HG03460 (cell line): ENCODE measurements around the gene CAMK2N1.

Experiments
- ATAC-seq: cut with Tn5 transposase; IDR thresholded peaks from one replicate; pipeline ENCODE4 v1.9.1; 2021; ENCODE audit not compliant: unreplicated experiment

Gene CAMK2N1

DNA sequence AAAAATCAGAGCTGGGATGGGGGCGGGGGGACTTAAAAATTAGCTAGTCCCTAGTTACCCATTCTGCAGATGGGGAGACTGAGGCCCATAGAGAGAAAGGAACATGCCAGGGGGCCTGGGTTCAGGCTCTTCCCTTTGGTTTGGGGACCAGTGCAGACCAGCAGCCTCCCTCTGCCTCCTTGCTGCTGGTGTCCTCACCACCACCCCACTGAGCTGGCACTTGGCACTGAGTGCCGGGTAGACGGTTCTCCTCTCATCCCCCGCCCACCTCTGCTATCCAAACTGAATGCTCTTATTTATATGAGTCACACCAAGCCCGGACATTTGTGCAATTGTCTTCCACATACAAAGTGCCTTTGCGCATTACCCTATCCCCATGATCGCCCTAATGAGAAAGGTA, 39.2 kb downstream of the CAMK2N1 start:
- no peak for ATAC-seq

- ATAC-seq: no peak
These were observed 40.1 kb downstream of the CAMK2N1 start for GRCh38 chr1:20445956-20446355.

- no peak for ATAC-seq
These were observed 42.1 kb downstream of the CAMK2N1 start for GRCh38 chr1:20443703-20444586.

DNA sequence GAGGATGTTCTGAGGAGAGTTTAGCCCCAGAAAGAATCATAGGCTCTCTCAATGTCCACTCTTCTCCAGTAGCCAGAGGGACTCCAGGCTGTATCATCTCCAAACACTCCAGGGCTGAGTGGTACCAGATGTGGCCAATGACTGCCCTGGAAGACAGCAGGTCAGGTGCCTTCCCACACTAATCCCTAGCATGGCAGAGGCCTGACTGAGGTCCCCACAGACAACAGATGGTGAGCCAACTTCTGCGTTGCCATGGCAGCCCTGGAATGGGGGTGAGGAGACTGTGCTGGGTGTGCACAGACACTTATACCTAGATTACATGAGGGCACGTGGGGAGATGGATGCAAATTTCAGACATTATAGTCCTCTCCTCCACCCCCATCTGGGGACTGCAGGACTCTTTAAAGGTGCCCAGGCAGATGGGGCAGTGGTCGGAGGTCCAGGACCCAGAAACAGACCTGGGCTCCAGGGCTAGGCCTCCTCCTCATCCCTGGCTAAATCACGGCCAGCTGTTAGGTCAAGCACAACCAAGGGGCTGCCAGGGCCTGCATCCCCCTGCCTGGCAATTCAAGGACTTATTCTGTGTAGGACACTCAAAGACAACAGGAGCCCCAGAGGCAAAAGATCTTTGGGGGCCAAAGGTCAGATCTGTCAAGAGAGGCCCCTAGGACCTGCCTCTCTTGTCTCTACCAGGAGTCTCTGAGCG, 42.9 kb downstream of the CAMK2N1 start:
- ATAC-seq: no peak

DNA sequence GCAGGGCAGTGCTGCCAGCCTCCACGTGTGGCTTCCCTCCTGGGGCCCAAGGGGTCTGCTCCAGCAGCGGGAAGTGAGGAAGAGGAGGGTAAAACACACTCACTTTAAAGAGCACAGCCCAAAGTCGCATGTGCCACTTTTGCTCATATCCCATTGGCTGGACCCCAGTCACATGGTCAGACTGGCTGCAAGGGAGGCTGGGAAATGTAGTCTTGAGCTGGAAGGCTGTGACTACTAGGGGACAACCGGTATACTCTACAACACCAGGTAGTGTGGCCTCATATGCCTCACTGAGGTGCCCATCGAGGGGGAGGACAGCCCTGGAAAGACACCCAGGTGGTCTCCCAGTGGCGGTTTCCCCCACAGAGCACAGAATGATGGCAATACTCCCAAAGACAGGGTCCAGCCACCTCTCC, 45.2 kb downstream of the CAMK2N1 start:
- no peak for ATAC-seq

- ATAC-seq: no peak
These were observed 46.7 kb downstream of the CAMK2N1 start for GRCh38 chr1:20439282-20439681.

DNA sequence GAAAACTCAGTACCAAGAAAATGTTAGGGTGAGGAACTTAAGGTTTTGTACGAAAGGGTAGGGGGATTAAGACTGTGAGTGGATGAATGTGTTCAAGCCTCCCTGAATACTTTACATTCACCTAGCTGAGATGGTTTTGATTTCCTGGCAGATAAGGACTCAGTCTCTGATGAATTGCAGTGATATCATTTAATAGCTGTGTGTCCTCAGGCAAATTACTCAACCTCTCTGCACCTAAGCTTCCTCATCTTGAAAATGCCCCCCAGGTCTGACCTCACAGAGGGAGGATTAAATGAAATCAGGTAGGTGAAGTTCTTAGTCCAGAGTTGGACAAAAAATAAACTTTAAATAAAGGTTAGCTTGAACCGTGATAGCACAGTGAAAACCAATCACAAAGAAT, 48.4 kb downstream of the CAMK2N1 start:
- ATAC-seq: no peak

GRCh38 chr1:20432891-20433290, 53.1 kb downstream of the CAMK2N1 start:
- ATAC-seq: no peak
